Measurements from ENCODE around the gene ELAVL1.

DNA sequence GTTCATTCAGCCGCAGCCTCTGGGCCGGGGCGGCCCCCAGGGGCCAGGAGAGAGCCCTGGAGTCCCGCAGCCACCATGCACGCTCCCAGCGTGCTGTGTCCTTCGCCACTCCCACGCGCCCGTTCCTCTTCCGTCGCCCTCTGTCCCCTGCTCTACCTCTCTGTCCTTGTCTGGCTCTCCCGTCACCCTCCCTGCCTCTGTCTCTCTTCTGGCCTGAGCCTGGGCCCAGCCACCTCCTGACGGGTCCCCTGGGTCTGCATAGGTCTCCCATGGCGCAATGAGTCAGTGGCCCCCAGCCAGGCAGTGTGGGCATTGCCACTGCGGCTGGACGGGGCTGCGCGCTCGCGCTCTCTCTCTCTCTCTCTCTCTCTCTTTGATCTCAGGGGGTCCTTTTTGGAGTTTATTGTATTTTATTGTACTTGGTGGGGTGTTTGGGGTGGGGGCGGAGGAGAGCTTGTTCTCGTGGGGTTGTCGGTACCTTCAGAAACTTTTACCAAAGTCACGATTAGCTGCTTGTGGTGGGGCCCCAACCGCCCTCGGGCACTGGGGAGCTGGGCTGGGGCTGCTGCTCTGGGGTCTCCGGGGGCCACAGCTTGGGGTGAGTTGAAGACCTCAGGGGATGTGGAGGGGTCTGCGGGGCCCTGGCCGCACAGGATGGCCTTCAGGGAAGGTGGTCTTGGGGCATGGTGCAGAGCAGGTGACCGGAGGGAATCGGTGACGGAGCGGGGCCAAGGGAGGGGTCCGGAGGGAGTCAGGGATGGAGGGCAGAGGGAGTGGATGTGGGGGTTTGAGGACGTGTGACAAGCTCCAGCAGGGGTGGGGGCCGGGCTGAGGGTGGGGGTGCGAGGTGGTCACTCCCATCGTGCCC, 92.5 kb downstream of the ELAVL1 start:
- TF ChIP-seq CTCF (IDR thresholded peaks at IDR 0.05), result no peak
- no peak for TF ChIP-seq EZH2 (IDR thresholded peaks at IDR 0.05; ENCODE audit: borderline replicate concordance, insufficient read depth, low read depth, low read length, poor library complexity, severe bottlenecking)

Measured in B cell (primary cell).